Measurements from ENCODE around the gene CLASP1.

Gene CLASP1

GRCh38 chr2:121635371-121635770 lies 13.9 kb downstream of the CLASP1 start:
- Histone ChIP-seq H3K27me3 (ENCODE audit: insufficient read depth, low read depth, severe bottlenecking) (no peaks in the 10 kb centered on the region), H3K27ac (no peak overlapping the region), H3K4me3 (ENCODE audit: low read depth, low read length) (no peak overlapping the region), H3K9me3 (ENCODE audit: severe bottlenecking) (peaks cover 8% of the 10 kb centered on the region), H3K36me3 (peaks cover 3% of the 10 kb centered on the region)
- TF ChIP-seq CTCF (IDR thresholded peaks at IDR 0.05; ENCODE audit: low read depth, low read length), result no peak
- DNase-seq, result no peak

- Histone ChIP-seq H3K27ac (no peak overlapping the region), H3K4me3 (ENCODE audit: low read depth, low read length) (no peak overlapping the region), H3K36me3 (peaks cover 3% of the 10 kb centered on the region), H3K9me3 (ENCODE audit: severe bottlenecking) (peaks cover 8% of the 10 kb centered on the region), H3K27me3 (ENCODE audit: insufficient read depth, low read depth, severe bottlenecking) (no peaks in the 10 kb centered on the region)
- DNase-seq, result no peak
- no peak for TF ChIP-seq CTCF (IDR thresholded peaks at IDR 0.05; ENCODE audit: low read depth, low read length)
These were observed 14.6 kb downstream of the CLASP1 start for GRCh38 chr2:121634354-121635307.

- Histone ChIP-seq H3K27ac (no peak overlapping the region), H3K4me3 (ENCODE audit: low read depth, low read length) (no peak overlapping the region), H3K36me3 (peaks cover 3% of the 10 kb centered on the region; the same call in 1 of the 2 replicates), H3K9me3 (ENCODE audit: severe bottlenecking) (peaks cover 2% of the 10 kb centered on the region), H3K27me3 (ENCODE audit: insufficient read depth, low read depth, severe bottlenecking) (no peaks in the 10 kb centered on the region)
- TF ChIP-seq CTCF (IDR thresholded peaks at IDR 0.05; ENCODE audit: low read depth, low read length), result no peak
- DNase-seq, result no peak
These were observed 15.8 kb downstream of the CLASP1 start for GRCh38 chr2:121633463-121633862.

- Histone ChIP-seq H3K9me3 (ENCODE audit: severe bottlenecking) (no peaks in the 10 kb centered on the region), H3K27me3 (ENCODE audit: insufficient read depth, low read depth, severe bottlenecking) (no peaks in the 10 kb centered on the region), H3K36me3 (no peaks in the 10 kb centered on the region), H3K27ac (no peak overlapping the region), H3K4me3 (ENCODE audit: low read depth, low read length) (no peak overlapping the region)
- no peak for DNase-seq
- TF ChIP-seq CTCF (IDR thresholded peaks at IDR 0.05; ENCODE audit: low read depth, low read length), result no peak
These were observed 21.7 kb downstream of the CLASP1 start for GRCh38 chr2:121627525-121628050.

GRCh38 chr2:121626777-121627524 lies 22.3 kb downstream of the CLASP1 start:
- no peaks in the 10 kb centered on the region for H3K9me3 ChIP-seq (ENCODE audit: severe bottlenecking)
- H3K27ac ChIP-seq, result no peak overlapping the region
- H3K36me3 ChIP-seq, result no peaks in the 10 kb centered on the region
- H3K27me3 ChIP-seq (ENCODE audit: insufficient read depth, low read depth, severe bottlenecking), result no peaks in the 10 kb centered on the region
- DNase-seq, result no peak
- no peak for TF ChIP-seq CTCF (IDR thresholded peaks at IDR 0.05; ENCODE audit: low read depth, low read length)
- no peak overlapping the region for H3K4me3 ChIP-seq (ENCODE audit: low read depth, low read length)

Measured in WERI-Rb-1 (cell line).